K562 (cell line): ENCODE measurements around the gene CDS1. TPM values are rescaled to one million over a fixed set of nuclear protein-coding genes. Genes with fewer than 3 reads are reported as not detected.
"Not testable (repeated sequence)": the region's sequence is repeated elsewhere in the genome, so short reads cannot be mapped to it uniquely, and the experiment has no call there.

Experiments
- ATAC-seq: fragments of 200-7000 bp; cut with Tn5 transposase; 3 replicates; pipeline ENCODE4 v1.9.1; 2020; ENCODE audit warnings: moderate library complexity
- BruUV-seq: library from RNA; stranded (reverse); fragments of 400-500 nt; replicated peaks from 2 replicates; lab custom pipeline; 2021; lab: Mats Ljungman, UMichigan
- CTCF ChIA-PET: fragments of 300-600 bp; formaldehyde crosslinking; extraction: SDS; loops from one replicate; lab custom pipeline; 2021; ENCODE audit warnings: low intra/inter-chr PET ratio; lab: Yijun Ruan, JAX
- POLR2A ChIA-PET: fragments of 300-600, 350-650 bp; sonication (Branson Sonifier 250); formaldehyde crosslinking; extraction: SDS; loops from one replicate; lab custom pipeline; 2021; ENCODE audit warnings: antibody characterized with exemption, inconsistent platforms; lab: Yijun Ruan, JAX
- DNase-seq, 4 experiments: peaks; one replicate each; pipeline versions ENCODE4 v3.0.0 to v3.0.0-alpha.2; 2011 to 2018; ENCODE audit warnings: low spot score in 3 of 4, mixed read lengths in 3 of 4; ENCODE audit errors: extremely low read depth in 1 of 4
- FAIRE-seq: peaks from 2 replicates; lab custom pipeline; 2011; peaks lifted over from hg19 to GRCh38; lab: Jason Lieb, UNC
- H2AFZ ChIP-seq: 2 replicates; pipeline ENCODE4 v1.6.0; 2011; ENCODE audit warnings: low read depth, low read length, control low read depth, inconsistent platforms
- H3K27ac ChIP-seq: fragments of 200-600 bp; 3 replicates; pipeline ENCODE4 v1.8.0; 2011; ENCODE audit warnings: low read depth, mild to moderate bottlenecking, control low read depth, inconsistent platforms, low read length, moderate library complexity, mixed read lengths; ENCODE audit errors: extremely low read depth
- H3K27me3 ChIP-seq, 2 experiments: fragments of 300-600 bp in 1 of 2; 2 replicates in 1 of 2; 3 replicates in 1 of 2; pipeline versions ENCODE4 v1.6.0 to v1.8.0; 2011; ENCODE audit warnings: inconsistent platforms in 2 of 2, low read length in 2 of 2, mild to moderate bottlenecking in 1 of 2, mixed read lengths in 1 of 2, moderate library complexity in 1 of 2; ENCODE audit not compliant: control insufficient read depth in 2 of 2, insufficient read depth in 2 of 2
- H3K36me3 ChIP-seq: fragments of 300-600 bp; 3 replicates; pipeline ENCODE4 v1.8.0; 2011; ENCODE audit warnings: mild to moderate bottlenecking, low read length, inconsistent platforms; ENCODE audit not compliant: control insufficient read depth, insufficient read depth
- H3K4me1 ChIP-seq, 2 experiments: fragments of 200-600 bp in 1 of 2; replicated peaks in 1 of 2; 2 replicates in 1 of 2; 3 replicates in 1 of 2; pipeline versions ENCODE4 v1.5.1 to v1.8.0; 2011; ENCODE audit warnings: inconsistent platforms in 2 of 2, low read length in 2 of 2, mild to moderate bottlenecking in 1 of 2, mixed read lengths in 1 of 2, moderate library complexity in 1 of 2; ENCODE audit not compliant: control insufficient read depth in 2 of 2, insufficient read depth in 2 of 2
- H3K4me2 ChIP-seq: 2 replicates; pipeline ENCODE4 v1.6.1; 2011; ENCODE audit warnings: low read length, control low read depth, inconsistent platforms, mixed read lengths; ENCODE audit not compliant: insufficient read depth
- H3K4me3 ChIP-seq: fragments of 200-600 bp; sonication (generic), shearing (Covaris generic); 2 replicates; pipeline ENCODE4 v1.5.1; 2016; ENCODE audit warnings: control low read depth, inconsistent platforms
- H3K79me2 ChIP-seq: fragments of 200-600 bp; 3 replicates; pipeline ENCODE4 v1.8.0; 2011; ENCODE audit warnings: low read length, inconsistent platforms; ENCODE audit not compliant: control insufficient read depth, insufficient read depth
- H3K9ac ChIP-seq, 2 experiments: 2 replicates each; pipeline versions ENCODE4 v1.6.0 to v1.6.1; 2011; ENCODE audit warnings: low read depth in 2 of 2, low read length in 2 of 2, control low read depth in 1 of 2, inconsistent platforms in 1 of 2, mild to moderate bottlenecking in 1 of 2, mixed read lengths in 1 of 2; ENCODE audit not compliant: insufficient read depth in 1 of 2
- H3K9me1 ChIP-seq: one replicate; pipeline ENCODE4 v1.6.0; 2011; ENCODE audit warnings: inconsistent platforms, mild to moderate bottlenecking, low read length, moderate library complexity; ENCODE audit not compliant: control insufficient read depth, insufficient read depth
- H3K9me3 ChIP-seq: replicated peaks from 2 replicates; pipeline ENCODE4 v1.5.1; 2011; ENCODE audit warnings: low read depth, low read length, inconsistent platforms; ENCODE audit not compliant: control insufficient read depth, insufficient read depth
- H4K20me1 ChIP-seq: replicated peaks from 2 replicates; pipeline ENCODE4 v1.6.1; 2011; ENCODE audit warnings: low read length, inconsistent platforms, mixed read lengths; ENCODE audit not compliant: control insufficient read depth, insufficient read depth
- SMAD4 ChIP-seq: fragments of 250-450 bp; sonication (Bioruptor Pico); conservative IDR thresholded peaks from 2 replicates; pipeline ENCODE4 v1.8.0; 2021; ENCODE audit warnings: inconsistent platforms, mild to moderate bottlenecking, moderate library complexity
- WGBS: fragments of 100-300 bp; shearing (Covaris generic); methylation state at CpG from one replicate; pipeline ENCODE4 v1.1.6; 2016; ENCODE audit warnings: low coverage, mixed read lengths; ENCODE audit not compliant: insufficient coverage; ENCODE audit errors: missing lambda C conversion rate; 5-methylcytosine and 5-hydroxymethylcytosine counted together
- in situ Hi-C: fragments of 300-500 bp; cut with MboI; formaldehyde crosslinking; loops from 4 replicates; pipeline ENCODE4 v1.15.0; 2018; ENCODE audit warnings: inconsistent platforms, mixed read lengths
- intact Hi-C: fragments of 100-400 bp; cut with micrococcal nuclease; formaldehyde crosslinking; loops from 2 replicates; pipeline ENCODE4 v1.14.2; 2022
- polyA plus RNA-seq, 8 experiments: library from polyadenylated mRNA; depleted of rRNA in 4 of 8; stranded (reverse) in 5 of 8; unstranded in 3 of 8; fragments of >200 nt; fragmentation: Nextera tagmentation in 2 of 8; fragmentation: Illumina TruSeq in 1 of 8; extraction: Ambion mirVana in 2 of 8; extraction: Trizol in 1 of 8; gene quantifications; 2 replicates each; pipeline versions ENCODE4 v1.2.1 to v1.2.3, GENCODE V29; 2011 to 2014; ENCODE audit warnings: inconsistent platforms in 1 of 8, missing spikeins in 1 of 8
- total RNA-seq, 7 experiments: library from RNA; depleted of rRNA in 6 of 7; stranded (reverse); fragments of >200 nt in 6 of 7; fragmentation: Illumina TruSeq in 2 of 7; extraction: Trizol in 2 of 7; gene quantifications; 2 replicates each; pipeline versions ENCODE4 v1.2.1 to v1.2.3, GENCODE V29; 2011 to 2021; ENCODE audit warnings: low replicate concordance in 1 of 7

Gene CDS1
- total and polyA plus RNA-seq, 9 of the 15 experiments (the other 6 are each of a cell fraction or from before 2014, with no cell fraction given): 0.04 to 0.42 (median 0.15) TPM

GRCh38 chr4:84681486-84682274, 98.8 kb downstream of the CDS1 start (continued):
- 0 out of 2 replicates have a peak, but pooled peaks have one; percentile 17 for TF ChIP-seq SMAD4 (CRISPR knock-in tag)

DNA sequence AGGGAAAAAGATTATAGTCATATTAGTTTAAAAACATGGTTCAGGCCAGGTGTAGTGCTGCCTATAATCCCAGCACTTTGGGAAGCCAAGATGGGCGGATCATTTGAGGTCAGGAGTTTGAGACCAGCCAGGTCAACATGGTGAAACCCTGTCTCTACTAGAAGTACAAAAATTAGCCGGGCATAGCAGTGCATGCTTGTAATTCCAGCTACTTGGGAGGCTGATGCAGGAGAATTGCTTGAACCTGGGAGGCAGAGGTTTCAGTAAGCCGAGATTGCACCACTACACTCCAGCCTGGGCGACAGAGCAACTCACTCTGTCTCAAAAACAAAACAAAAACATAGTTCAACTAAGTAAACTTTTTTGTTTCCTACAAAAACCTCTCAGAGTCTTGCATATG, 99.7 kb downstream of the CDS1 start:
- H2AFZ ChIP-seq, H3K9me1 ChIP-seq, H3K9ac ChIP-seq, H3K9me3 ChIP-seq, H4K20me1 ChIP-seq, CTCF ChIA-PET, intact Hi-C loops, H3K4me2 ChIP-seq, in situ Hi-C loops, DNase-seq, BruUV-seq, H3K36me3 ChIP-seq, ATAC-seq, FAIRE-seq, H3K27ac ChIP-seq, H3K79me2 ChIP-seq, H3K4me3 ChIP-seq, H3K27me3 ChIP-seq: not testable (repeated sequence)
- peaks cover 0 to 14% of the 10 kb centered on the region in 2 experiments; a peak in 3 of 5 replicates for H3K4me1 ChIP-seq
- WGBS: 35% methylated on average over 4 of the region's 4 CpGs
- POLR2A ChIA-PET: interaction anchor here (0.6 kb wide), 1 partner anchor 1204 kb away, joined by 4 read pairs; no protein-coding TSS in a partner anchor
